Upper lobe of left lung (tissue), 4 donors: ENCODE results near the gene PNRC2.

Source experiments
- EP300 ChIP-seq, 4 donors: sonication (generic); formaldehyde crosslinking; IDR thresholded peaks; one replicate each; pipeline ENCODE4 v1.5.1; 2017; ENCODE audit warnings: antibody characterized with exemption in 4 of 4, control low read depth in 2 of 4
- POLR2AphosphoS5 ChIP-seq, 2 donors: sonication (generic); formaldehyde crosslinking; IDR thresholded peaks; one replicate each; pipeline ENCODE4 v1.5.1; 2017; ENCODE audit warnings: antibody characterized with exemption in 2 of 2
- TF ChIP-seq, protein P1 (sequence below), 6 experiments: fragments of 450-650 bp in 4 of 6; fragments of 200-600 bp in 2 of 6; sonication (generic) in 2 of 6; IDR thresholded peaks; one replicate each; pipeline ENCODE4 v1.5.1; 2016 to 2019; ENCODE audit warnings: antibody characterized with exemption in 6 of 6

DNA sequence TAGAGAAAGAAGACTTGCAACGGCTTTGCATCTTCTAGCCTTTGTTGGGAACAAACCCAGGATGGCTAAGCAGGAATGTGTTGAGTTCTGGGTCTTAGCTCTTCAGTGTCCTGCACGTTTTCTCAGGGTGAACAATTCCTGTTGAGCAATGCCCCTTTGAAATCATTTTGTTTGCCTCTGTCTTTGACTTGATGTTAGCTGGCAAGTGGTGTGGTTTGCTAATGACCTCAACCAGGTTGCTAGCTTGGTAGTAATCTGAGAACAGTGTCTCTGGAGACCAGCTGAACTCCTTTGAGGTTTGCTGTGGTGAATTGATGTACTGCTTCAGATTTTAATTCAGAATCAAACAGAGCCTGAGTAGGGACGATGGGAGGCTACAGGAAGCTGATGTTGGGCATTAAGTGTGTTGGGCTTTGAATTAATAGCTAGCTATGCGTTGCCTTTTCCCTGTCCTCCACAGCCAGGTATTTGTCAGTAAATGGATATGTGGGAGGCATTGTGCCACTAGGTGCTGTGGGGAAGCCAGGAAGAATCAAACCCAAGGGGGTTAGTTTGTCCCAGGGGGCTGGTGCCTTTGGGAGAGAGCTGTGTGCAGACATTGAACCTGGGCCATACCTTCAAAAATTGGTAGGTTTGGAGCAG, 43.8 kb downstream of the PNRC2 start:
- TF ChIP-seq, protein P1, sequence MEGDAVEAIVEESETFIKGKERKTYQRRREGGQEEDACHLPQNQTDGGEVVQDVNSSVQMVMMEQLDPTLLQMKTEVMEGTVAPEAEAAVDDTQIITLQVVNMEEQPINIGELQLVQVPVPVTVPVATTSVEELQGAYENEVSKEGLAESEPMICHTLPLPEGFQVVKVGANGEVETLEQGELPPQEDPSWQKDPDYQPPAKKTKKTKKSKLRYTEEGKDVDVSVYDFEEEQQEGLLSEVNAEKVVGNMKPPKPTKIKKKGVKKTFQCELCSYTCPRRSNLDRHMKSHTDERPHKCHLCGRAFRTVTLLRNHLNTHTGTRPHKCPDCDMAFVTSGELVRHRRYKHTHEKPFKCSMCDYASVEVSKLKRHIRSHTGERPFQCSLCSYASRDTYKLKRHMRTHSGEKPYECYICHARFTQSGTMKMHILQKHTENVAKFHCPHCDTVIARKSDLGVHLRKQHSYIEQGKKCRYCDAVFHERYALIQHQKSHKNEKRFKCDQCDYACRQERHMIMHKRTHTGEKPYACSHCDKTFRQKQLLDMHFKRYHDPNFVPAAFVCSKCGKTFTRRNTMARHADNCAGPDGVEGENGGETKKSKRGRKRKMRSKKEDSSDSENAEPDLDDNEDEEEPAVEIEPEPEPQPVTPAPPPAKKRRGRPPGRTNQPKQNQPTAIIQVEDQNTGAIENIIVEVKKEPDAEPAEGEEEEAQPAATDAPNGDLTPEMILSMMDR (IDR thresholded peaks at IDR 0.05): no peak
- TF ChIP-seq EP300 (IDR thresholded peaks at IDR 0.05) (no peak), POLR2AphosphoS5 (IDR thresholded peaks at IDR 0.05) (no peak)
